Hepatocyte (in vitro differentiated cells): ENCODE results near the gene RASSF8. TPM values are rescaled to one million over a fixed set of nuclear protein-coding genes. Genes with fewer than 3 reads are reported as not detected.

ENCODE experiments used
- DNase-seq: peaks from one replicate; pipeline ENCODE4 v3.0.0-alpha.2; 2016; ENCODE audit warnings: low spot score
- H2AFZ ChIP-seq: fragments of 200-600 bp; sonication (generic); 2 replicates; pipeline ENCODE4 v1.6.0; 2016; ENCODE audit warnings: antibody characterized with exemption, mild to moderate bottlenecking
- H3K27ac ChIP-seq: fragments of 200-600 bp; sonication (generic); 2 replicates; pipeline ENCODE4 v1.5.1; 2016; ENCODE audit warnings: mild to moderate bottlenecking
- H3K27me3 ChIP-seq: fragments of 200-600 bp; sonication (generic); 2 replicates; pipeline ENCODE4 v1.6.1; 2016
- H3K36me3 ChIP-seq: fragments of 200-600 bp; sonication (generic); replicated peaks from 2 replicates; pipeline ENCODE4 v1.5.1; 2016; ENCODE audit warnings: low read depth; ENCODE audit not compliant: insufficient read depth
- H3K4me1 ChIP-seq: fragments of 200-600 bp; sonication (generic); 2 replicates; pipeline ENCODE4 v1.5.1; 2016; ENCODE audit warnings: mild to moderate bottlenecking, moderate library complexity; ENCODE audit not compliant: insufficient read depth
- H3K4me2 ChIP-seq: fragments of 200-600 bp; sonication (generic); 2 replicates; pipeline ENCODE4 v1.6.0; 2016
- H3K4me3 ChIP-seq: fragments of 200-600 bp; sonication (generic); 2 replicates; pipeline ENCODE4 v1.5.1; 2016; ENCODE audit warnings: mild to moderate bottlenecking
- H3K79me2 ChIP-seq: fragments of 200-600 bp; sonication (generic); 2 replicates; pipeline ENCODE4 v1.6.0; 2017; ENCODE audit warnings: mild to moderate bottlenecking
- H3K9me2 ChIP-seq: fragments of 200-600 bp; sonication (generic); replicated peaks from 2 replicates; pipeline ENCODE4 v1.6.0; 2017; ENCODE audit warnings: mild to moderate bottlenecking; ENCODE audit not compliant: insufficient read depth
- H3K9me3 ChIP-seq: fragments of 200-600 bp; sonication (generic); 2 replicates; pipeline ENCODE4 v1.5.1; 2016; ENCODE audit warnings: low read depth, mild to moderate bottlenecking
- H4K20me1 ChIP-seq: fragments of 200-600 bp; sonication (generic); 2 replicates; pipeline ENCODE4 v1.6.0; 2016; ENCODE audit warnings: mild to moderate bottlenecking; ENCODE audit not compliant: insufficient read depth, poor library complexity, severe bottlenecking
- EZH2 ChIP-seq: fragments of 200-600 bp; sonication (generic); IDR thresholded peaks from 2 replicates; pipeline ENCODE4 v1.6.1; 2016; ENCODE audit warnings: antibody characterized with exemption, mild to moderate bottlenecking, borderline replicate concordance
- EZH2phosphoT487 ChIP-seq: fragments of 200-600 bp; sonication (generic); IDR thresholded peaks from one replicate; pipeline ENCODE4 v1.6.1; 2018; ENCODE audit warnings: antibody characterized with exemption, mild to moderate bottlenecking, low read depth, moderate library complexity; ENCODE audit not compliant: unreplicated experiment, severe bottlenecking
- WGBS: methylation state at CpG from one replicate; pipeline ENCODE4 v1.1.6; 2016; ENCODE audit warnings: low lambda C conversion rate; ENCODE audit errors: missing lambda C conversion rate; 5-methylcytosine and 5-hydroxymethylcytosine counted together
- polyA plus RNA-seq: library from polyadenylated mRNA; unstranded; fragments of >200 nt; fragmentation: Nextera tagmentation; extraction: Ambion mirVana; gene quantifications from 2 replicates; pipeline ENCODE4 v1.2.1, GENCODE V29; 2016
- total RNA-seq: library from RNA; depleted of rRNA; stranded (reverse); fragments of >200 nt; gene quantifications from 2 replicates; pipeline ENCODE4 v1.2.3, GENCODE V29; 2014
- TF ChIP-seq, protein P1 (sequence below): fragments of 200-600 bp; sonication (generic); IDR thresholded peaks from 2 replicates; pipeline ENCODE4 v1.5.1; 2016; ENCODE audit warnings: antibody characterized with exemption, mild to moderate bottlenecking; ENCODE audit not compliant: poor library complexity

RASSF8 gene
- total and polyA plus RNA-seq, 2 experiments from 2014 or later = 24.6 to 46.2 TPM

DNA sequence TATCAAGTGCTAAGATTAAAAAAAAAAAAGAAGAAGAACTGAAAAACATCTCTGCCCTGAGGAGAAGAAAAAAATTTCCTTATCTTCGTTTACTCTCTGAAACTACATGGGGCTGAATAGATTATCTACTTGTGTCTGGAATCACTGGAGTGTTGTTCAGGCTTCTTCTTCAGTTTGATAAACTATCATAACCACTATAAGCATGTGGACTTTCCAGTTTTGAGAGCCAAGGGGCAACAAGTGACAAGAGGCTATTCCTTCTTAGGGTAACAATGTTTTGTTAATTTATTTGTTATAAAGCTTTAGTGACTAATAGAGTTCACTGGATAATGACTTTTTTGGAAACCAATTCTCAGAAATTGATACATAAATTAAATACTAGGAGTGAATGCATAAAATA lies 19.9 kb upstream of the RASSF8 start:
- H3K79me2 ChIP-seq = no peaks in the 10 kb centered on the region
- H3K4me1 ChIP-seq = peaks cover 11% of the 10 kb centered on the region
- no peaks in the 10 kb centered on the region for H4K20me1 ChIP-seq
- no peaks in the 10 kb centered on the region for H3K27me3 ChIP-seq
- H3K9me2 ChIP-seq = no peaks in the 10 kb centered on the region
- no peaks in the 10 kb centered on the region for H3K36me3 ChIP-seq
- H2AFZ ChIP-seq = no peak overlapping the region
- TF ChIP-seq, protein P1, sequence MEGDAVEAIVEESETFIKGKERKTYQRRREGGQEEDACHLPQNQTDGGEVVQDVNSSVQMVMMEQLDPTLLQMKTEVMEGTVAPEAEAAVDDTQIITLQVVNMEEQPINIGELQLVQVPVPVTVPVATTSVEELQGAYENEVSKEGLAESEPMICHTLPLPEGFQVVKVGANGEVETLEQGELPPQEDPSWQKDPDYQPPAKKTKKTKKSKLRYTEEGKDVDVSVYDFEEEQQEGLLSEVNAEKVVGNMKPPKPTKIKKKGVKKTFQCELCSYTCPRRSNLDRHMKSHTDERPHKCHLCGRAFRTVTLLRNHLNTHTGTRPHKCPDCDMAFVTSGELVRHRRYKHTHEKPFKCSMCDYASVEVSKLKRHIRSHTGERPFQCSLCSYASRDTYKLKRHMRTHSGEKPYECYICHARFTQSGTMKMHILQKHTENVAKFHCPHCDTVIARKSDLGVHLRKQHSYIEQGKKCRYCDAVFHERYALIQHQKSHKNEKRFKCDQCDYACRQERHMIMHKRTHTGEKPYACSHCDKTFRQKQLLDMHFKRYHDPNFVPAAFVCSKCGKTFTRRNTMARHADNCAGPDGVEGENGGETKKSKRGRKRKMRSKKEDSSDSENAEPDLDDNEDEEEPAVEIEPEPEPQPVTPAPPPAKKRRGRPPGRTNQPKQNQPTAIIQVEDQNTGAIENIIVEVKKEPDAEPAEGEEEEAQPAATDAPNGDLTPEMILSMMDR = no peak
- TF ChIP-seq EZH2 (no peak), EZH2phosphoT487 (no peak)
- no peak overlapping the region for H3K4me2 ChIP-seq
- H3K4me3 ChIP-seq = no peak overlapping the region
- no peak overlapping the region for H3K27ac ChIP-seq
- H3K9me3 ChIP-seq = no peaks in the 10 kb centered on the region
- 50% methylated on average over 1 of the region's 1 CpG for WGBS
- no peak for DNase-seq

DNA sequence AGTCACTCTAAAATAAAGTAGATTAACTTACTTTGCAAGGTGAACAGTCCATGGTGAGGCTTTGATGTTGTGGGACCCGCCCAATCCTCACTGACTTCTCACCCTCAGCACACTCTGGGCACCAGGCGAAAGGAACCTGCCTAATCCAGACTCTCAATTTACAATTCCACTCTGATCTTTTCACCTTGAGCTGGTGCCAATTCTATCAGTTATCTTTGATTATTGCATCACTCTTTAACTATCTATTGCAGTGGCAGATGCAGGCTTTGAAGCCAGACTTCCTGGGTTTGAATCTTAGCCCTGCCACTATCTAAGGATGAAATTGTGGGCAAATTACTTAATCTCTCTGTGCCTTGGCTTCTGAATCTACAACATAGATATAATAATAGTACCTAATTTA lies 18.9 kb upstream of the RASSF8 start:
- no peaks in the 10 kb centered on the region for H3K36me3 ChIP-seq
- H3K9me2 ChIP-seq = no peaks in the 10 kb centered on the region
- no peaks in the 10 kb centered on the region for H3K9me3 ChIP-seq
- no peak overlapping the region for H3K27ac ChIP-seq
- TF ChIP-seq EZH2 (no peak), EZH2phosphoT487 (no peak)
- TF ChIP-seq, protein P1 = no peak
- no peak overlapping the region for H3K4me2 ChIP-seq
- no peaks in the 10 kb centered on the region for H3K79me2 ChIP-seq
- no peak for DNase-seq
- H3K4me1 ChIP-seq = peaks cover 11% of the 10 kb centered on the region
- no peaks in the 10 kb centered on the region for H3K27me3 ChIP-seq
- no peak overlapping the region for H2AFZ ChIP-seq
- no peaks in the 10 kb centered on the region for H4K20me1 ChIP-seq
- H3K4me3 ChIP-seq = no peak overlapping the region
- 98% methylated on average over 2 of the region's 2 CpGs for WGBS

DNA sequence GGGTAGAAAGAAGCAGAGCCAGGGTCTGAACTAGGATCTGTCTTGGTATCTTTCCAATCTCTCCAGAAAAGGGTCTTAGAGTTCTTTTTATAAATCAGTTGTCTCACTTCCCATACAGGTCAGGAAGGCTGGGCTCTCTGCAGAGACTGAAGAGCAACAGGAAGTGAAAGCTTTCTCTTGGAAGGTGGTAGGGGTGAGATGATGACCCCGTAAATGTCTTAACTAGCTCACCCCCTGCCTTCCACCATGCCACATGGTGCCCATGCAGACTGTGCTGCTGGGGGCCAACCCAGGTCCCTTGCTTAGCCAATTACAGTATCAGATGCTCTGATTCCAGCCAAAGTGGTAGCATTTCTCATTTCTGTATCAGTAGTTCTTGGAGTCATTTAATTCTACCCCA lies 17.6 kb upstream of the RASSF8 start:
- Histone ChIP-seq H2AFZ (no peak overlapping the region), H3K4me2 (no peak overlapping the region), H3K27ac (no peak overlapping the region), H3K4me3 (no peak overlapping the region), H3K79me2 (no peaks in the 10 kb centered on the region), H4K20me1 (no peaks in the 10 kb centered on the region), H3K9me3 (no peaks in the 10 kb centered on the region), H3K36me3 (no peaks in the 10 kb centered on the region), H3K9me2 (no peaks in the 10 kb centered on the region), H3K4me1 (peaks cover 11% of the 10 kb centered on the region), H3K27me3 (no peaks in the 10 kb centered on the region)
- 94% methylated on average over 1 of the region's 1 CpG for WGBS
- DNase-seq = no peak
- TF ChIP-seq, protein P1 = no peak
- TF ChIP-seq EZH2 = no peak
- TF ChIP-seq EZH2phosphoT487 = no peak

DNA sequence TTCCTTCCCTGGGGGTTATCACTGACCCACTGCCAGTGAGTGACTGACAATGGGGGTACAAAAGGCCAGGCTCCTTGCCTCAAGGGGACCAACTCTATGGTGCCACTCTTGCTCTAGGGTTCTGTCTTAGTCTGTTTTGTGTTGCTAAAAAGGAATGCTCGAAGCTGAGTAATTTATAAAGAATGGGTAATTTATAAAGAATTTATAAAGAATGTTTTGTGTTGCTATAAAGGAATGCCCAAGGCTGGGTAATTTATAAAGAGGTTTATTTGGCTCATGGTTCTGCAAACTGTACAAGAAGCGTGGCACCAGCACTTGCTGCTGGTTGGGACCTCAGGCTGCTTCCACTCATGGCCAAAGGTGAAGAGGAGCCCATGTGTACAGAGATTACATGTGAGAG lies 15.8 kb upstream of the RASSF8 start:
- TF ChIP-seq EZH2phosphoT487 (no peak), EZH2 (no peak)
- TF ChIP-seq, protein P1 = no peak
- H3K4me3 ChIP-seq = no peak overlapping the region
- whole genome bisulfite sequencing = 92% methylated on average over 2 of the region's 2 CpGs
- no peaks in the 10 kb centered on the region for H4K20me1 ChIP-seq
- H3K9me2 ChIP-seq = no peaks in the 10 kb centered on the region
- DNase-seq = no peak
- peaks cover 11% of the 10 kb centered on the region for H3K4me1 ChIP-seq
- no peaks in the 10 kb centered on the region for H3K9me3 ChIP-seq
- H3K36me3 ChIP-seq = no peaks in the 10 kb centered on the region
- no peak overlapping the region for H2AFZ ChIP-seq
- no peak overlapping the region for H3K27ac ChIP-seq
- H3K4me2 ChIP-seq = no peak overlapping the region
- no peaks in the 10 kb centered on the region for H3K79me2 ChIP-seq
- no peaks in the 10 kb centered on the region for H3K27me3 ChIP-seq
